HK-2 (cell line): ENCODE data around the gene SFXN1.
A peak's percentile ranks its signal among the peaks of the same experiment; 100 is the strongest.

Experiments
- DNase-seq: peaks from one replicate; pipeline ENCODE4 v3.0.0-alpha.2; 2018; ENCODE audit not compliant: unreplicated experiment

SFXN1 gene

GRCh38 chr5:175466700-175467318, 11.6 kb upstream of the SFXN1 start:
- DNase-seq, result no peak

GRCh38 chr5:175467983-175468690, 10.2 kb upstream of the SFXN1 start:
- DNase-seq, result no peak

- DNase-seq, result no peak
Measured at GRCh38 chr5:175468892-175469291, 9.5 kb upstream of the SFXN1 start.

- DNase-seq, result no peak
Measured at GRCh38 chr5:175469916-175470315, 8.4 kb upstream of the SFXN1 start.

GRCh38 chr5:175470781-175471180, 7.6 kb upstream of the SFXN1 start:
- DNase-seq, result no peak

- DNase-seq, result no peak
Measured at GRCh38 chr5:175471196-175471595, 7.2 kb upstream of the SFXN1 start.

GRCh38 chr5:175471628-175472027, 6.7 kb upstream of the SFXN1 start:
- DNase-seq, result no peak

- DNase-seq, result no peak
Measured at GRCh38 chr5:175472378-175472777, 6.0 kb upstream of the SFXN1 start.

- no peak for DNase-seq
Measured at GRCh38 chr5:175475248-175475647, 3.1 kb upstream of the SFXN1 start.

- DNase-seq, result no peak
Measured at GRCh38 chr5:175477440-175477839, 920 bp upstream of the SFXN1 start.

- no peak for DNase-seq
Measured at GRCh38 chr5:175478008-175478383, 364 bp upstream of the SFXN1 start.

GRCh38 chr5:175479125-175479881, 943 bp downstream of the SFXN1 start:
- peak; percentile 1 for DNase-seq

GRCh38 chr5:175483337-175483736, 5.0 kb downstream of the SFXN1 start:
- no peak for DNase-seq

GRCh38 chr5:175484322-175484721, 6.0 kb downstream of the SFXN1 start:
- no peak for DNase-seq

GRCh38 chr5:175484829-175485228, 6.5 kb downstream of the SFXN1 start:
- no peak for DNase-seq

- DNase-seq, result no peak
Measured at GRCh38 chr5:175485631-175486030, 7.3 kb downstream of the SFXN1 start.

- no peak for DNase-seq
Measured at GRCh38 chr5:175487514-175488222, 9.3 kb downstream of the SFXN1 start.

GRCh38 chr5:175489693-175490443, 11.5 kb downstream of the SFXN1 start:
- DNase-seq, result no peak

- no peak for DNase-seq
Measured at GRCh38 chr5:175491223-175491622, 12.9 kb downstream of the SFXN1 start.

GRCh38 chr5:175493260-175493659, 14.9 kb downstream of the SFXN1 start:
- DNase-seq, result no peak

GRCh38 chr5:175493726-175494125, 15.4 kb downstream of the SFXN1 start:
- DNase-seq, result no peak
